BE2C (cell line): Measurements from ENCODE around the gene RFX8.

Experiments used
- DNase-seq: peaks from one replicate; pipeline ENCODE4 v3.0.0-alpha.2; 2020
- H3K27me3 ChIP-seq: fragments of 250-450 bp; sonication (Bioruptor Pico); 2 replicates; pipeline ENCODE4 v1.5.1; 2020; ENCODE audit warnings: mild to moderate bottlenecking
- H3K36me3 ChIP-seq: fragments of 250-450 bp; sonication (Bioruptor Pico); 2 replicates; pipeline ENCODE4 v1.5.1; 2020; ENCODE audit warnings: mild to moderate bottlenecking
- H3K4me1 ChIP-seq: fragments of 250-450 bp; sonication (Bioruptor Pico); 2 replicates; pipeline ENCODE4 v1.5.1; 2020
- H3K4me3 ChIP-seq: 2 replicates; pipeline ENCODE4 v1.5.1; 2011; ENCODE audit warnings: low read depth, low read length
- H3K9me3 ChIP-seq: fragments of 250-450 bp; sonication (Bioruptor Pico); 2 replicates; pipeline ENCODE4 v1.5.1; 2020
- TF ChIP-seq, protein P1 (sequence below): IDR thresholded peaks from 2 replicates; pipeline ENCODE4 v1.5.1; 2012; ENCODE audit warnings: mild to moderate bottlenecking, low read depth, low read length

Gene RFX8

DNA sequence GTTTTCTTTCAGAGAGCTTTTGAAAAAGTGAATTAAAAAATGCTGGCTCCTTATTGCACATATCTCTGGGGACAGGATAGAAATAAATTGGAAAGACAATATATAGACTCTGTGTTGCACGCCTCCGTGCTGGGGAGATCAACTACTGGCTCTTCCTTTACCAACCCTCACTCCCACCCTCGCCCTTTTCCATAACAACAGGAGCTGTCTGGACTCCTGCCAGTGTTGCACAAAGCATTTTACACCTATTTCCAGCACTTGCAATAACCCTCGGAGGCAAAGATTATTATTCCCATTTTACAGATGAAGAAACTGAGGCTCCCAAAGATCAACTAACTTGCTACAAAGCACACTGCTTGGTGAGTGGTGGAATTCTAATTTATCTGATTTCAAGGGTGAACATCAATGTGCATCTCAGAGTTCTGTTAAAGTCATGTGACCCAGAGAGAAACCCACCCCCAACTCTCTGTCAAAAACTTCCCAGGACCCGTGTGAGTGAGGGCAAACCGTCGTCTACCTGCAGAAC is 91.8 kb downstream of the RFX8 start:
- no peak for DNase-seq
- H3K4me1 ChIP-seq: no peaks in the 10 kb centered on the region
- no peak overlapping the region for H3K4me3 ChIP-seq
- H3K9me3 ChIP-seq: no peaks in the 10 kb centered on the region
- H3K27me3 ChIP-seq: peaks cover 27% of the 10 kb centered on the region
- TF ChIP-seq, protein P1, sequence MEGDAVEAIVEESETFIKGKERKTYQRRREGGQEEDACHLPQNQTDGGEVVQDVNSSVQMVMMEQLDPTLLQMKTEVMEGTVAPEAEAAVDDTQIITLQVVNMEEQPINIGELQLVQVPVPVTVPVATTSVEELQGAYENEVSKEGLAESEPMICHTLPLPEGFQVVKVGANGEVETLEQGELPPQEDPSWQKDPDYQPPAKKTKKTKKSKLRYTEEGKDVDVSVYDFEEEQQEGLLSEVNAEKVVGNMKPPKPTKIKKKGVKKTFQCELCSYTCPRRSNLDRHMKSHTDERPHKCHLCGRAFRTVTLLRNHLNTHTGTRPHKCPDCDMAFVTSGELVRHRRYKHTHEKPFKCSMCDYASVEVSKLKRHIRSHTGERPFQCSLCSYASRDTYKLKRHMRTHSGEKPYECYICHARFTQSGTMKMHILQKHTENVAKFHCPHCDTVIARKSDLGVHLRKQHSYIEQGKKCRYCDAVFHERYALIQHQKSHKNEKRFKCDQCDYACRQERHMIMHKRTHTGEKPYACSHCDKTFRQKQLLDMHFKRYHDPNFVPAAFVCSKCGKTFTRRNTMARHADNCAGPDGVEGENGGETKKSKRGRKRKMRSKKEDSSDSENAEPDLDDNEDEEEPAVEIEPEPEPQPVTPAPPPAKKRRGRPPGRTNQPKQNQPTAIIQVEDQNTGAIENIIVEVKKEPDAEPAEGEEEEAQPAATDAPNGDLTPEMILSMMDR: no peak
- H3K36me3 ChIP-seq: no peaks in the 10 kb centered on the region

DNA sequence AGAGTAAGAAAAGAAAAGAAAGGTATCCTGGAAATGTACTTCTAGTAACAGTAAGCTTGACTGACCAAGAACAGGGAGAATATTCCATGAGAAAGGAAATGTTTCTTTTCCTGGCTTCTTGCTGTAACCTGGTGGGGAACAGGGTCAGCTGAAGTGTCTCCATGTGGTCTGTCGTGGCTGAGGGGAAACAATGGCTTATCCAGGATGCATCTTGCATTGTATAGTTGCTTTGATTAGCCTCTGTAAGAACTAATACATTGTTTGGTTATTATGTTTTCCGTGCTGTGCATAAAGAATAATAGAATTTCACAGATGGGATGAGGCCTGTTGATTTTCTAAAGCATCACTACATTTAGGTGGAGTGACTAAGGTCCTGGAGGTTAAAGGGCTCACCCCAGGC is 92.5 kb downstream of the RFX8 start:
- Histone ChIP-seq H3K36me3 (no peaks in the 10 kb centered on the region), H3K4me3 (no peak overlapping the region), H3K27me3 (peaks cover 20% of the 10 kb centered on the region), H3K9me3 (no peaks in the 10 kb centered on the region), H3K4me1 (no peaks in the 10 kb centered on the region)
- TF ChIP-seq, protein P1: no peak
- DNase-seq: no peak

GRCh38 chr2:101380376-101380775 is 94.5 kb downstream of the RFX8 start:
- no peaks in the 10 kb centered on the region for H3K36me3 ChIP-seq
- DNase-seq: no peak

DNA sequence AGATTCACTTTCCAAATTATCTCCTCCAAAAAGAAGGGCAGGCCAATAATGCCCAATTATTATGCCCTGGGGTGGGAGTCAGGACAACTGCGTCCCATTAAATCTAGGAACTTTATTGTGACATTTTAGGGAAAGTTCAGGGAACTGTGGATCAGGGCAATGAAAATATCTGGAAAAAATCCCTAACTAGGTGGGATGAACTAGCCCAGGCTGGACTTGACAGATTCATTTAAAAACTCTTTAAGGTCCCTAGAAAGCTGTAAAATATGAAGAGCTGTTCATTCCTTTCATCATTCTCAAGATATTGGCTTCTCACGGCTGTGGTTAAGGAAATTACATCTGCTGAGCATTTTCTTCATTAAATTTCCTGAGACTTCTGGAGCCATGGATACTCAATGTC is 95.8 kb downstream of the RFX8 start:
- DNase-seq: no peak
- H3K4me1 ChIP-seq: no peaks in the 10 kb centered on the region
- H3K4me3 ChIP-seq: no peak overlapping the region
- no peaks in the 10 kb centered on the region for H3K27me3 ChIP-seq
- no peaks in the 10 kb centered on the region for H3K36me3 ChIP-seq
- no peaks in the 10 kb centered on the region for H3K9me3 ChIP-seq
- TF ChIP-seq, protein P1: no peak

More at GRCh38 chr2:101380376-101380775, 94.5 kb downstream of the RFX8 start:
- H3K27me3 ChIP-seq: no peaks in the 10 kb centered on the region; the same call in 1 of the 2 replicates
- no peaks in the 10 kb centered on the region for H3K4me1 ChIP-seq
- TF ChIP-seq, protein P1: no peak
- H3K4me3 ChIP-seq: no peak overlapping the region
- no peaks in the 10 kb centered on the region for H3K9me3 ChIP-seq

- H3K4me1 ChIP-seq: no peaks in the 10 kb centered on the region
- H3K36me3 ChIP-seq: no peaks in the 10 kb centered on the region
Observed at GRCh38 chr2:101375653-101376052, 99.3 kb downstream of the RFX8 start.

More at GRCh38 chr2:101375653-101376052, 99.3 kb downstream of the RFX8 start:
- TF ChIP-seq, protein P1: no peak
- no peak overlapping the region for H3K4me3 ChIP-seq
- H3K9me3 ChIP-seq: no peaks in the 10 kb centered on the region
- H3K27me3 ChIP-seq: no peaks in the 10 kb centered on the region
- no peak for DNase-seq
